Hematopoietic multipotent progenitor cell treated with erythropoietin and hydrocortisone succinate and interleukin-3 and kit ligand, for 6 days (in vitro differentiated cells): ENCODE results near the gene CCL27.

ENCODE experiments used
- DNase-seq: peaks from one replicate; pipeline ENCODE4 v3.0.0-alpha.2; 2015

Gene CCL27

GRCh38 chr9:34624475-34625185 is 37.8 kb downstream of the CCL27 start:
- no peak for DNase-seq

GRCh38 chr9:34623374-34624235 is 38.9 kb downstream of the CCL27 start:
- DNase-seq: no peak

- DNase-seq: peak; percentile 100
These were observed 42.1 kb downstream of the CCL27 start, which contains the start of gene DCTN3 for GRCh38 chr9:34620061-34620994. DCTN3 (minus strand) TSS chr9:34620495; CDS start chr9:34620464, 31 bp downstream.

- DNase-seq: no peak
These were observed 47.3 kb downstream of the CCL27 start for GRCh38 chr9:34615132-34615531.

GRCh38 chr9:34612788-34613390 is 49.6 kb downstream of the CCL27 start:
- DNase-seq: peak; percentile 96
